ENCODE results near the gene ZNF229.
"Not testable (repeated sequence)": the region's sequence is repeated elsewhere in the genome, so short reads cannot be mapped to it uniquely, and the experiment has no call there.

The ZNF229 gene

DNA sequence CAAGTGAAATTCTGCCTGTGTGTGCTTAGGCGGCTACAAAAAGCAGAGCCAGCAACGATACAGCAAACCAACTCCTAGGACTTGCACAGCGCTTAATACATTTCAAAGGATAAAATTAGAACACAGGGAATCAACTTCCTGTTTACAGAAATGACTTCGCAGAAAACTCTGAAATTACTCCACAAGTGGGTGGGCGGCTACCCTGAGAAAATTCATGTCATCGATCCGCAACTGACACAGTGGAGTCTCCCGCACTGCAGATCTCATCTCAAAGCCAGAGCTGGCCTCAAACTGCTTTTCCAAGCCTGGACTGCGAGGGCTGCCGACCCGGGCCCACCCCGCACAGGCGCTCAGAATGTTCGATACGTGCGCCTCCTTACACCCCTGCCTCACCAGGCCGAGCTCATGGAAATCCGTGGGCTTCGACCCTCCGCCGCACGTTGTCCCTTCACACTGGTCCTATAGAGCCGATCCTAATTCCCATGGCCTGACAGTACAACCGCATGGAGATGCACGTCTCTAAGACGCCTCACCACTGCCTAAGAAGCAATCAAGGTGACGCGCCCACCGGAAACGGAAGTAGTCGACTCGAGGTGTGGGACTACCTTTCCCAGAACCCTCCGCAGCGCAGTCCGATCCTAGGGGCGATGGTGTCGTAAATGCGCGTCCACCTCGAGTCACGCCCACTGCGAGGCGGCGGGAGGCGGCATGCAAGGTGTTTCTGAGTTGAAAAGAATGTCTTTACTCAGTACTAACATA lies at the start of gene ZNF229:
Gene ZNF229, minus strand, starts transcription at position 557 of the 759 bp plus-strand sequence. CDS start 5,625 bp downstream, outside the sequence.
- DNase-seq (ENCODE audit: low spot score) = peak; percentile 39

GRCh38 chr19:44496711-44497110 lies 48.4 kb upstream of the ZNF229 start:
- DNase-seq (ENCODE audit: low spot score) = no peak

GRCh38 chr19:44476559-44477408 lies 28.5 kb upstream of the ZNF229 start:
- no peak for DNase-seq (ENCODE audit: low spot score)

DNA sequence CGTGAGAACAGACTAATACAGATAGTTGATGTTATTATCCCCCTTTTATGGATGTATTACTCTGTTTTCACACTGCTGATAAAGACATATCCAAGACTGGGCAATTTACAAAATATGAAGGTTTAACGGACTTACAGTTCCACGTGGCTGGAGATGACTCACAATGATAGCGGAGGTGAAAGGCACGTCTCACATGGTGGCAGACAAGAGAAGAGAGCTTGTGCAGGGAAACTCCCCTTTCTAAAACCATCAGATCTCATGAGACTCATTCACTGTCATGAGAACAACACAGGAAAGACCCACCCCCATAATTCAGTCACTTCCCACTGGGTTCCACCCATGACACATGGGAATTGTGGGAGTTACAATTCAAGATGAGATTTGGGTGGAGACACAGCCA lies 20.5 kb upstream of the ZNF229 start:
- not testable (repeated sequence) for DNase-seq (ENCODE audit: low spot score)

GRCh38 chr19:44462600-44463286 lies 14.5 kb upstream of the ZNF229 start:
- not testable (repeated sequence) for DNase-seq (ENCODE audit: low spot score)

- DNase-seq (ENCODE audit: low spot score) = not testable (repeated sequence)
Observed at GRCh38 chr19:44456016-44456415, 7.7 kb upstream of the ZNF229 start.

DNA sequence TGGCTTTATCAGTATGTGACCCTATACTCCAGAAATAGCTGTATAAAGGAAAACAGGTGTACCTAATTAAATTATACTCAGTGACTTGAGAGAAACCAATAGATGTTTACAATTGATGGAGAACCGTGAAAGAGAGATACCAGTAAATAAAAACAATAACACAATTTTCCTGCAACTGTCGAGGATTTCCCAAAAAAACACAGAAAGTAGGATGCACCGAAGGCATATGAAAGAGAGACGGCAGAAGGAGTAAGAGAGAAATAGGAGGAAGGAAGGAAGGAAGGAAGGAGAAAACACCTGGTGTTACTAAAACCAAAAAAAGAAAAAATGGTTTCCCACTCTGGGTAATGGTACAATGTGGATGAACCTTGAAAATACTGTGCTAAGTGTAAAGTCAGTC lies 6.8 kb upstream of the ZNF229 start:
- DNase-seq (ENCODE audit: low spot score) = no peak

DNA sequence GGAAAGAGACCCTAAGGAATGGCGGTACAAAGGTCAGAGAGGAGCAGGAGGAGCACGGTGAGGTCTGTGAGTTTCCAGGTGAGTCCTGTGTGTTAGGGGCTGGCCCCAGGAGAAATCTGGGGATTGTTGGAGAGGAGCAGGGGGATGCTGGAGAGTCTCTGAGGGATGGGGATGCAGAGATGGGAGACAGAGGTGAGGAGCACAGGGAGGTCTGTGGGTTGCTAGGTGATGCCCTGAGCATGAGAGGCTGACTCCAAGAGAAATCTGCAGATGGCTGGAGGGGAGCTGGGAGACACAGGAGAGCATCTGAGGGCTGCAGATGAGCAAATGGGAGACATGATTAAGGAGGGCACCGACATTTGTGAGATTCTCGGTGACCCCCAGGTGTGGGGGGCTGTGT lies 4.1 kb upstream of the ZNF229 start:
- no peak for DNase-seq (ENCODE audit: low spot score)

DNA sequence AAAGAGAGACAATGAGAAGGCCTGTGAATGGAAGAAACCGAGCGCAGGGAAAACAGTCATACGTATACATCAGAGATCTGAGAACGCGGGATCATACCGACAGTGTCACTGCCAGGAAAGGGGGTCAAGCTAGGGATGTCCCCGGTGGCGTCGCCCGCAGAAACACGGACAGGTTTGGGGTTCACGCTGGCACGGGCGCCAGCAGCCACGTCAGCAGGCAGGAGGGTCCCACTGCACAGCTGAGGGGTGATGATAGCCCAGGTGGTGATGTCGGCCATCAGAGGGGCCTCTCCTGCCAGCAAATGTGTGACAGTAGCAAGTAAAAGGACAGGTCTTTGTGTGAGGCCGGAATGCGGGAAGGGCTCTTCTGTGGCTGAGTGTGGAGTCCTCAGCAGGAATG lies 3.4 kb upstream of the ZNF229 start:
- DNase-seq (ENCODE audit: low spot score) = no peak

GRCh38 chr19:44438441-44438840 lies 9.8 kb downstream of the ZNF229 start:
- DNase-seq (ENCODE audit: low spot score) = no peak

GRCh38 chr19:44435441-44435840 lies 12.8 kb downstream of the ZNF229 start:
- DNase-seq (ENCODE audit: low spot score) = no peak

DNA sequence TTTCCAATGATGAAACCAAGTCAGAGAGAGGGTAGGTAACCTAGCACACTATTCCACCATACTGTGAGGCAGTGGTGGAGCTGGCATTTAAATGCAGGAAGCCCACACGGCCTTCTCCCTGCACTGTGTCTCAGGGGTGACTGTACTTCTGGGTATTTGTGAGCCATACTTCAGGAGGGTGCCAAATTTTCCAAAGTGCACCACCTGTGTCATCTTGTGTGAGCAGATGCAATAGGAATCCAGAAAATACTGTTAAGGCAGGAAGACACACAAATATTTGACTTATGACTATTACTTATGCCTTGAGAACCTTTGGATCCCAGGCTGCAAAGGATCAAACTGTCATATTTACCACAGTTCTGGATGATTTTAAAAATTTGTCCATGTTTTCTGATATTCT lies 17.3 kb downstream of the ZNF229 start:
- no peak for DNase-seq (ENCODE audit: low spot score)

GRCh38 chr19:44415553-44415952 lies 32.7 kb downstream of the ZNF229 start:
- DNase-seq (ENCODE audit: low spot score) = not testable (repeated sequence)

GRCh38 chr19:44401139-44402115 lies 46.8 kb downstream of the ZNF229 start, which contains the start of gene ZNF285:
ZNF285 (minus strand) TSS chr19:44401608; CDS start chr19:44397213, 4,395 bp downstream.
- peak; percentile 44 for DNase-seq (ENCODE audit: low spot score)

DNA sequence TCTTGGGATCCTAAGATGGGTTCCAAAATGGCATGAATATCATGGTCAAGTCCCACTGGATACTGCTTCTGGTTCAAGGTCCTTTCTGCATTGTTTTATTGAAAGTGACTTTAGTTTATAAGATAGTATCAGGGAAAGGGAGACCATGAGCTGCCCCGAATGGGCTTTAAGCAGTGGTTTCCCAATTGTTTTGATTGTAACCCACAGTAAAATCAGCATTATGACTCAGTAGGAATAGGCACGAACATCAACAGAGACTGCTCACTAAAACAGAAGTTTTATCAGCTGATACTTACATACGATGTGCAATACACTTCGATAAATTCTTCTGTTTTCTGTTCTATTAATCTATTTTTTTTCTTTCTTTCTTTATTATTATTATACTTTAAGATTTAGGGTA lies 59.0 kb downstream of the ZNF229 start:
- not testable (repeated sequence) for DNase-seq (ENCODE audit: low spot score)
